MM.1S (cell line): ENCODE results near the gene CHD2.

ENCODE experiments used
- DNase-seq: peaks from one replicate; pipeline ENCODE4 v3.0.0-alpha.2; 2015
- H2AFZ ChIP-seq: fragments of 300-600 bp; sonication (generic); 2 replicates; pipeline ENCODE4 v1.6.0; 2016; ENCODE audit warnings: antibody characterized with exemption, low read length
- H3F3A ChIP-seq: fragments of 300-600 bp; sonication (generic); 2 replicates; pipeline ENCODE4 v1.6.1; 2016; ENCODE audit warnings: mild to moderate bottlenecking, antibody characterized with exemption, low read length, moderate library complexity, mixed read lengths; ENCODE audit not compliant: insufficient read depth
- H3K27ac ChIP-seq: fragments of 300-600 bp; sonication (generic); 2 replicates; pipeline ENCODE4 v1.5.1; 2016; ENCODE audit warnings: mild to moderate bottlenecking, low read length
- H3K27me3 ChIP-seq: fragments of 300-600 bp; sonication (generic); replicated peaks from 2 replicates; pipeline ENCODE4 v1.6.0; 2016; ENCODE audit warnings: low read length; ENCODE audit not compliant: insufficient read depth
- H3K36me3 ChIP-seq: fragments of 300-600 bp; sonication (generic); replicated peaks from 2 replicates; pipeline ENCODE4 v1.6.1; 2016; ENCODE audit warnings: mild to moderate bottlenecking, low read length, mixed read lengths; ENCODE audit not compliant: insufficient read depth
- H3K4me1 ChIP-seq: fragments of 300-600 bp; sonication (generic); 2 replicates; pipeline ENCODE4 v1.6.1; 2016; ENCODE audit warnings: low read length, mixed read lengths
- H3K4me2 ChIP-seq: fragments of 300-600 bp; sonication (generic); 2 replicates; pipeline ENCODE4 v1.6.0; 2016; ENCODE audit warnings: low read depth, low read length
- H3K4me3 ChIP-seq: fragments of 300-600 bp; sonication (generic); 2 replicates; pipeline ENCODE4 v1.5.1; 2016; ENCODE audit warnings: low read length, mixed read lengths
- H3K79me2 ChIP-seq: fragments of 300-600 bp; sonication (generic); 2 replicates; pipeline ENCODE4 v1.6.1; 2016; ENCODE audit warnings: mixed run types, low read length, mixed read lengths
- H3K9ac ChIP-seq: fragments of 300-600 bp; sonication (generic); 2 replicates; pipeline ENCODE4 v1.6.1; 2016; ENCODE audit warnings: low read length, mixed read lengths
- H3K9me2 ChIP-seq: fragments of 300-600 bp; sonication (generic); replicated peaks from 2 replicates; pipeline ENCODE4 v1.6.1; 2016; ENCODE audit warnings: mild to moderate bottlenecking, low read length, mixed read lengths; ENCODE audit not compliant: insufficient read depth
- H3K9me3 ChIP-seq: fragments of 300-600 bp; sonication (generic); replicated peaks from 2 replicates; pipeline ENCODE4 v1.6.1; 2016; ENCODE audit warnings: mild to moderate bottlenecking, low read length, mixed read lengths; ENCODE audit not compliant: insufficient read depth
- H4K20me1 ChIP-seq: fragments of 300-600 bp; sonication (generic); 2 replicates; pipeline ENCODE4 v1.6.1; 2016; ENCODE audit warnings: mild to moderate bottlenecking, low read length, moderate library complexity, mixed read lengths; ENCODE audit not compliant: insufficient read depth
- EZH2 ChIP-seq: fragments of 300-600 bp; sonication (generic); optimal IDR thresholded peaks from 2 replicates; pipeline ENCODE3; 2017; ENCODE audit warnings: low read depth, mild to moderate bottlenecking, antibody characterized with exemption, low read length, mixed read lengths
- EZH2phosphoT487 ChIP-seq: fragments of 300-600 bp; sonication (generic); IDR thresholded peaks from 2 replicates; pipeline ENCODE4 v1.6.1; 2018; ENCODE audit warnings: antibody characterized with exemption, low read length
- TF ChIP-seq, protein P1 (sequence below): fragments of 300-600 bp; sonication (generic); IDR thresholded peaks from 2 replicates; pipeline ENCODE4 v1.5.1; 2016; ENCODE audit warnings: antibody characterized with exemption, low read length, mixed read lengths

CHD2 gene

DNA sequence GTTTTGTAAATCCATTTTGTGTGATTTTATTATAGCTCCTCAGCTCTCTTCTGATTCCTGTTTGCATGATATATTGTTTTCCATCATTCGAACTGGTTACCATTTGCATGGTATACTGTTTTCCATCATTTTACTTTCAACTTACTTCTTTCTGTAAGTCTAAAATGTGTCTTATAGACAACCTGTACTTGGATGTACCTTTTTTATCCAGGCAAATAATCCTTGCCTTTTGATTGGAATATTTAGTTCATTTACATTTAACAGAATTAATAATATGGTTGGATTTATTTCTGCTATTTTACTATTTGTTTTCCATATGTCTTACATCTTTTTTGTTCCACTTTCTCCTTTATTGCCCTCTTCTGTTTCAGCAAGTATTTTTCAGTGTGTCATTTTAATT, 62.8 kb downstream of the CHD2 start:
- H3F3A ChIP-seq, result no peaks in the 10 kb centered on the region
- no peak overlapping the region for H2AFZ ChIP-seq
- H3K4me3 ChIP-seq, result no peak overlapping the region
- no peaks in the 10 kb centered on the region for H3K4me1 ChIP-seq
- H3K9ac ChIP-seq, result no peak overlapping the region
- no peaks in the 10 kb centered on the region; the same call in 1 of the 2 replicates for H3K36me3 ChIP-seq
- H4K20me1 ChIP-seq, result no peaks in the 10 kb centered on the region
- H3K9me2 ChIP-seq, result no peaks in the 10 kb centered on the region
- no peaks in the 10 kb centered on the region for H3K9me3 ChIP-seq
- TF ChIP-seq EZH2phosphoT487, result no peak
- TF ChIP-seq, protein P1, sequence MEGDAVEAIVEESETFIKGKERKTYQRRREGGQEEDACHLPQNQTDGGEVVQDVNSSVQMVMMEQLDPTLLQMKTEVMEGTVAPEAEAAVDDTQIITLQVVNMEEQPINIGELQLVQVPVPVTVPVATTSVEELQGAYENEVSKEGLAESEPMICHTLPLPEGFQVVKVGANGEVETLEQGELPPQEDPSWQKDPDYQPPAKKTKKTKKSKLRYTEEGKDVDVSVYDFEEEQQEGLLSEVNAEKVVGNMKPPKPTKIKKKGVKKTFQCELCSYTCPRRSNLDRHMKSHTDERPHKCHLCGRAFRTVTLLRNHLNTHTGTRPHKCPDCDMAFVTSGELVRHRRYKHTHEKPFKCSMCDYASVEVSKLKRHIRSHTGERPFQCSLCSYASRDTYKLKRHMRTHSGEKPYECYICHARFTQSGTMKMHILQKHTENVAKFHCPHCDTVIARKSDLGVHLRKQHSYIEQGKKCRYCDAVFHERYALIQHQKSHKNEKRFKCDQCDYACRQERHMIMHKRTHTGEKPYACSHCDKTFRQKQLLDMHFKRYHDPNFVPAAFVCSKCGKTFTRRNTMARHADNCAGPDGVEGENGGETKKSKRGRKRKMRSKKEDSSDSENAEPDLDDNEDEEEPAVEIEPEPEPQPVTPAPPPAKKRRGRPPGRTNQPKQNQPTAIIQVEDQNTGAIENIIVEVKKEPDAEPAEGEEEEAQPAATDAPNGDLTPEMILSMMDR, result no peak
- TF ChIP-seq EZH2, result no peak
- DNase-seq, result no peak
- H3K27me3 ChIP-seq, result no peaks in the 10 kb centered on the region
- H3K79me2 ChIP-seq, result peaks cover 49% of the 10 kb centered on the region
- H3K27ac ChIP-seq, result no peak overlapping the region
- no peak overlapping the region for H3K4me2 ChIP-seq

GRCh38 chr15:92963794-92964193, 63.7 kb downstream of the CHD2 start:
- H3F3A ChIP-seq, result no peaks in the 10 kb centered on the region
- H2AFZ ChIP-seq, result no peak overlapping the region
- no peaks in the 10 kb centered on the region for H3K4me1 ChIP-seq
- H3K27me3 ChIP-seq, result no peaks in the 10 kb centered on the region
- H3K27ac ChIP-seq, result no peak overlapping the region
- H3K4me3 ChIP-seq, result no peak overlapping the region
- H3K36me3 ChIP-seq, result no peaks in the 10 kb centered on the region; the same call in 1 of the 2 replicates
- H3K9me2 ChIP-seq, result no peaks in the 10 kb centered on the region
- peaks cover 46% of the 10 kb centered on the region for H3K79me2 ChIP-seq
- no peak for TF ChIP-seq EZH2phosphoT487
- TF ChIP-seq, protein P1, result no peak
- no peak for DNase-seq
- H4K20me1 ChIP-seq, result no peaks in the 10 kb centered on the region
- H3K4me2 ChIP-seq, result no peak overlapping the region
- no peaks in the 10 kb centered on the region for H3K9me3 ChIP-seq
- H3K9ac ChIP-seq, result no peak overlapping the region

DNA sequence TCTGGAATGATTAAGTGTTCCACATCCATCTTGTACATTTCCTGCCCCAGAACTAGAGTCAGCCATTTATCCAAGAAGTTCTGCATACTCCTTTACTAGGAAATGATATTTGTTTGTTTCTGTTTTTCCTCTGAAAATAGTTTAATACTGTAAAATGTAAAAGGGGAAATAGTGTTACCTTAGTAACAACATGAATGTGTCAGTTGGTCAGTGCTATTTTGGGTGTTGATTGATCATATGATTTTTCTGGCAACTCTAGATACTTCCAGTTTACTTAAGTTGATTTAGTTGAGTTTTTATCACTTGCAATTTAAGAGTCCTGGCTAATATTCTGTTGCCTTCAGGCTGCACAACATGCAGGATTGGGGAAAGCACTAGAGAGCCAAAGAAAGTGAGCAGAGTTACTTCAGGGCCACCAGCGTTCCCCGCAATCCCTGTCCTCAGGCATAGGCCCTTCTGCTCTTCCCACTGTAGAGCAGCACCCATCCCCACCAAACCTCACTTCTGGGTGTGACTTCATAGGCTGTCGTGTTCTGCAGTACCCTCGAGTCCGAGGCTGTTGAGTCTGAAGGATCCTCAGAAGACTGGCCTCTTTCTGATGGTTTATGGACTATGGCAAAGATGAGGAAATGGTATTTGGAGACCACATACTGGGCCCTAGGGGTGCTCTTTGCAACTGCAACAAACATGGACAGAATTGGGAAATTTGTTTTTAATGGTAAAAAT, 69.0 kb downstream of the CHD2 start:
- Histone ChIP-seq H3K27me3 (no peaks in the 10 kb centered on the region), H2AFZ (no peak overlapping the region), H3K27ac (no peak overlapping the region), H3K79me2 (peaks cover 16% of the 10 kb centered on the region), H3K9me2 (no peaks in the 10 kb centered on the region), H3K4me1 (no peaks in the 10 kb centered on the region), H3K4me3 (no peak overlapping the region), H3F3A (no peaks in the 10 kb centered on the region), H3K9me3 (no peaks in the 10 kb centered on the region), H3K4me2 (no peak overlapping the region), H3K36me3 (no peaks in the 10 kb centered on the region; the same call in 1 of the 2 replicates), H4K20me1 (no peaks in the 10 kb centered on the region), H3K9ac (no peak overlapping the region)
- no peak for DNase-seq
- TF ChIP-seq EZH2, result no peak
- TF ChIP-seq, protein P1, result no peak
- no peak for TF ChIP-seq EZH2phosphoT487
